DND-41 (cell line): ENCODE data around the gene MAFG.
"Not testable (repeated sequence)": the region's sequence is repeated elsewhere in the genome, so short reads cannot be mapped to it uniquely, and the experiment has no call there.

Source experiments
- ATAC-seq: fragments of 200-7000 bp; cut with Tn5 transposase; 3 replicates; pipeline ENCODE4 v1.9.1; 2021; ENCODE audit warnings: low read depth; ENCODE audit not compliant: insufficient read depth
- DNase-seq: peaks from one replicate; pipeline ENCODE4 v3.0.0-alpha.2; 2020
- H2AFZ ChIP-seq: 2 replicates; pipeline ENCODE4 v1.6.0; 2012; ENCODE audit warnings: low read depth, low read length
- H3K27ac ChIP-seq: 2 replicates; pipeline ENCODE4 v1.5.1; 2012; ENCODE audit warnings: low read length, inconsistent platforms
- H3K27me3 ChIP-seq: fragments of 200-600 bp; sonication (generic); 2 replicates; pipeline ENCODE4 v1.6.0; 2012; ENCODE audit warnings: low read length, mild to moderate bottlenecking, inconsistent platforms; ENCODE audit not compliant: insufficient read depth, poor library complexity
- H3K36me3 ChIP-seq: 2 replicates; pipeline ENCODE4 v1.5.1; 2012; ENCODE audit warnings: low read length, inconsistent platforms; ENCODE audit not compliant: insufficient read depth
- H3K4me1 ChIP-seq: 2 replicates; pipeline ENCODE4 v1.5.1; 2012; ENCODE audit warnings: mild to moderate bottlenecking, low read length; ENCODE audit not compliant: insufficient read depth
- H3K4me2 ChIP-seq: 2 replicates; pipeline ENCODE4 v1.6.0; 2012; ENCODE audit warnings: mild to moderate bottlenecking, moderate library complexity, low read length, inconsistent platforms; ENCODE audit not compliant: insufficient read depth
- H3K4me3 ChIP-seq, 2 experiments: fragments of 200-600 bp in 1 of 2; shearing (Covaris generic) in 1 of 2; 2 replicates each; pipeline ENCODE4 v1.5.1; 2012 to 2016; ENCODE audit warnings: inconsistent platforms in 2 of 2, low read length in 2 of 2, mild to moderate bottlenecking in 2 of 2, low read depth in 1 of 2, moderate library complexity in 1 of 2
- H3K79me2 ChIP-seq: 2 replicates; pipeline ENCODE4 v1.6.0; 2012; ENCODE audit warnings: low read length, inconsistent platforms; ENCODE audit not compliant: insufficient read depth
- H3K9ac ChIP-seq: 2 replicates; pipeline ENCODE4 v1.6.0; 2012; ENCODE audit warnings: low read depth, mild to moderate bottlenecking, inconsistent platforms, low read length, moderate library complexity
- H3K9me3 ChIP-seq: 2 replicates; pipeline ENCODE4 v1.5.1; 2012; ENCODE audit warnings: low read length, moderate library complexity, mild to moderate bottlenecking, inconsistent platforms; ENCODE audit not compliant: insufficient read depth, severe bottlenecking
- H4K20me1 ChIP-seq: 2 replicates; pipeline ENCODE4 v1.6.0; 2012; ENCODE audit warnings: low read length; ENCODE audit not compliant: insufficient read depth
- EZH2 ChIP-seq: IDR thresholded peaks from 3 replicates; pipeline ENCODE4 v1.6.1; 2012; ENCODE audit warnings: borderline replicate concordance, low read depth, mild to moderate bottlenecking, moderate library complexity, low read length, inconsistent platforms; ENCODE audit not compliant: severe bottlenecking
- TF ChIP-seq, protein P1 (sequence below): IDR thresholded peaks from 2 replicates; pipeline ENCODE4 v1.5.1; 2012; ENCODE audit warnings: borderline replicate concordance, low read length, moderate library complexity, mild to moderate bottlenecking; ENCODE audit not compliant: poor library complexity, severe bottlenecking; ENCODE audit errors: extremely low read depth

Gene MAFG

DNA sequence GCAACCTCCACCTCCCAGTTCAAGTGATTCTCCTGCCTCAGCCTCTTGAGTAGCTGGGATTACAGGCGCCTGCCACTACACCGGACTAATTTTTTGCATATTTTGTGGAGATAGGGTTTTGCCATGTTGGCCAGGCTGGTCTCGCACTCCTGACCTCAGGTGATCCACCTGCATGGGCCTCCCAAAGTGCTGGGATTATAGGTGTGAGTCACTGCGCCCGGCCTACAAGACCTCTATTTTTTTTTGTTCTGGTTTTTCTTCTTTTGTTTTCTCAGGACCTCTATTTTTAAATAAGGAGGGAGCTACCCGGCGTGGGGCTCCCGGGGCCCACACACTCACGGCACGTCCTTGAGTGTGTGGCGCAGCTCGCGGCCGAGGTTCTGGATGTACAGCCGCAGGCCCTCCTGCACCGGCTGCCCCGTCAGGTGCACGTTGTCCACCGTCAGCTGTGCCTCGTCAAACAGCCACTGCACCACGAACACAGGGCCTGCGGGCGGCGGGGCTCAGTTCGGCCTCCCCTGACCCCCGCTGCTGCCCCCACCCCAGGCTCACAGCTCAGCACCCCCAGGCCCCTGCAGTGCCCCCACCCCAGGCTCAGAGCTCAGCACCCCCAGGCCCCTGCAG lies 27.6 kb upstream of the MAFG start:
- H3K27ac ChIP-seq, result no peak overlapping the region
- H4K20me1 ChIP-seq, result no peaks in the 10 kb centered on the region
- DNase-seq (no peak), ATAC-seq (no peak)
- no peaks in the 10 kb centered on the region for H3K79me2 ChIP-seq
- H3K27me3 ChIP-seq, result peaks cover 15% of the 10 kb centered on the region
- H3K4me3 ChIP-seq, result no peak overlapping the region
- peaks cover 15% of the 10 kb centered on the region for H3K4me1 ChIP-seq
- no peak overlapping the region for H2AFZ ChIP-seq
- H3K36me3 ChIP-seq, result no peaks in the 10 kb centered on the region
- H3K4me2 ChIP-seq, result no peak overlapping the region
- H3K9ac ChIP-seq, result no peak overlapping the region
- TF ChIP-seq, protein P1, sequence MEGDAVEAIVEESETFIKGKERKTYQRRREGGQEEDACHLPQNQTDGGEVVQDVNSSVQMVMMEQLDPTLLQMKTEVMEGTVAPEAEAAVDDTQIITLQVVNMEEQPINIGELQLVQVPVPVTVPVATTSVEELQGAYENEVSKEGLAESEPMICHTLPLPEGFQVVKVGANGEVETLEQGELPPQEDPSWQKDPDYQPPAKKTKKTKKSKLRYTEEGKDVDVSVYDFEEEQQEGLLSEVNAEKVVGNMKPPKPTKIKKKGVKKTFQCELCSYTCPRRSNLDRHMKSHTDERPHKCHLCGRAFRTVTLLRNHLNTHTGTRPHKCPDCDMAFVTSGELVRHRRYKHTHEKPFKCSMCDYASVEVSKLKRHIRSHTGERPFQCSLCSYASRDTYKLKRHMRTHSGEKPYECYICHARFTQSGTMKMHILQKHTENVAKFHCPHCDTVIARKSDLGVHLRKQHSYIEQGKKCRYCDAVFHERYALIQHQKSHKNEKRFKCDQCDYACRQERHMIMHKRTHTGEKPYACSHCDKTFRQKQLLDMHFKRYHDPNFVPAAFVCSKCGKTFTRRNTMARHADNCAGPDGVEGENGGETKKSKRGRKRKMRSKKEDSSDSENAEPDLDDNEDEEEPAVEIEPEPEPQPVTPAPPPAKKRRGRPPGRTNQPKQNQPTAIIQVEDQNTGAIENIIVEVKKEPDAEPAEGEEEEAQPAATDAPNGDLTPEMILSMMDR, result no peak
- TF ChIP-seq EZH2, result no peak
- no peaks in the 10 kb centered on the region for H3K9me3 ChIP-seq

- no peaks in the 10 kb centered on the region for H3K36me3 ChIP-seq
- DNase-seq, result no peak
- no peaks in the 10 kb centered on the region for H3K9me3 ChIP-seq
- peaks cover 9% of the 10 kb centered on the region for H3K4me1 ChIP-seq
- H3K27ac ChIP-seq, result no peak overlapping the region
- ATAC-seq, result no peak
- no peak overlapping the region for H3K9ac ChIP-seq
- H4K20me1 ChIP-seq, result no peaks in the 10 kb centered on the region
- H3K4me3 ChIP-seq, result no peak overlapping the region
- no peak overlapping the region for H2AFZ ChIP-seq
- no peaks in the 10 kb centered on the region for H3K79me2 ChIP-seq
- TF ChIP-seq, protein P1, result no peak
- TF ChIP-seq EZH2, result no peak
- peaks cover 12% of the 10 kb centered on the region for H3K27me3 ChIP-seq
- no peak overlapping the region for H3K4me2 ChIP-seq
Observed at GRCh38 chr17:81954131-81955057, 26.9 kb upstream of the MAFG start.

GRCh38 chr17:81953443-81953842 lies 25.9 kb upstream of the MAFG start:
- H2AFZ ChIP-seq, H3K4me2 ChIP-seq, H3K4me1 ChIP-seq, H3K27ac ChIP-seq, H3K9me3 ChIP-seq, H3K36me3 ChIP-seq, ATAC-seq, H4K20me1 ChIP-seq, H3K9ac ChIP-seq, H3K4me3 ChIP-seq, DNase-seq, H3K79me2 ChIP-seq, H3K27me3 ChIP-seq: not testable (repeated sequence)

DNA sequence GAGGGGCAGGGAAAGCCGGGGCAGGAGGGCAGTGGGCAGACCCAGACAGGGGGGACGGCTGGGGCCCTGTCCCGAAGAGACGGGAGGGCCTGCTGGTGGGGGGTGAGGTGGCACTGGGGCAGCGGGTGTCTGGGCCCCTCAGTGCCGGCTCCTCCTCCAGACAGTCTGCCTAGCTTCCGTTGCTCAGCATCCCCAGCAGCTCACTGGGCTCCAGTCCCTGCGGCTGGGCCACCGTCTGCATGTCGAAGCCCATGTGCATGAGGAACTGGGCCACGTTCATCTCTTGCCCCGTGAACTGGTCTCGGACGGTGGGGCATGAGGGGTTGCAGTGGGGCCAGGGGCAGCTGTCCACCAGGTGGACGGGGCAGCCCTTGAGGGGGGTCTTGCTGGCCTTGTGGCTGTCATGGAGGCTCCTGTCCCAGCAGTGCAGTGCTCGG lies 25.3 kb upstream of the MAFG start:
- Histone ChIP-seq H2AFZ (peak overlapping the region; percentile 26; the same call in 1 of the 2 replicates), H3K4me3 (no peak overlapping the region), H3K9ac (no peak overlapping the region), H3K36me3 (no peaks in the 10 kb centered on the region), H3K4me1 (peaks cover 9% of the 10 kb centered on the region), H3K27me3 (no peaks in the 10 kb centered on the region), H3K79me2 (no peaks in the 10 kb centered on the region), H3K4me2 (no peak overlapping the region), H3K27ac (no peak overlapping the region), H3K9me3 (no peaks in the 10 kb centered on the region), H4K20me1 (no peaks in the 10 kb centered on the region)
- ATAC-seq (no peak), DNase-seq (no peak)
- TF ChIP-seq, protein P1, result no peak
- no peak for TF ChIP-seq EZH2
